GM10266 (cell line): ENCODE results near the gene VPREB3.

Experiments used
- DNase-seq: peaks from one replicate; pipeline ENCODE4 v3.0.0; 2012; ENCODE audit errors: extremely low spot score
- TF ChIP-seq, protein P1 (sequence below): IDR thresholded peaks from 2 replicates; pipeline ENCODE4 v1.5.1; 2012; ENCODE audit warnings: mild to moderate bottlenecking, low read depth; ENCODE audit not compliant: control insufficient read depth, insufficient read depth; ENCODE audit errors: missing control alignments

VPREB3 gene

DNA sequence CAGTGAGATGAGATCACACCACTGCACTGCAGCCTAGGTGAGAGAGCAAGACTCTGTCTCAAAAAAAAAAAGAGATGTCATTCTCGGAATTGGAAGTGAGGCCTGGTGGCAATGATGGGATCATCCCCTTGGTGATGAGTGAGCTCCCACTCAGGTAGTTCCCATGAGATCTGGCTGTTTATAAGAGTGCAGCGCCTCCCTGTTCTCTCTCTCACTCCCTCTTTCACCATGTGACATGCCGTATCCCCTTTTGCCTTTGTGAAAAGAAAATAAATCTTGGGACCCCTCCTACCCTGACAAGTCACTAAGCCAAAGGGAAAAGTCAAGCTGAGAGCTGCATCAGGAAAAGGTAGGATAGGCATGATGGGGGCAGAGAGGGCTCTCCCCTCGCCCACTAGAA lies 32.1 kb downstream of the VPREB3 start:
- no peak for DNase-seq
- TF ChIP-seq, protein P1, sequence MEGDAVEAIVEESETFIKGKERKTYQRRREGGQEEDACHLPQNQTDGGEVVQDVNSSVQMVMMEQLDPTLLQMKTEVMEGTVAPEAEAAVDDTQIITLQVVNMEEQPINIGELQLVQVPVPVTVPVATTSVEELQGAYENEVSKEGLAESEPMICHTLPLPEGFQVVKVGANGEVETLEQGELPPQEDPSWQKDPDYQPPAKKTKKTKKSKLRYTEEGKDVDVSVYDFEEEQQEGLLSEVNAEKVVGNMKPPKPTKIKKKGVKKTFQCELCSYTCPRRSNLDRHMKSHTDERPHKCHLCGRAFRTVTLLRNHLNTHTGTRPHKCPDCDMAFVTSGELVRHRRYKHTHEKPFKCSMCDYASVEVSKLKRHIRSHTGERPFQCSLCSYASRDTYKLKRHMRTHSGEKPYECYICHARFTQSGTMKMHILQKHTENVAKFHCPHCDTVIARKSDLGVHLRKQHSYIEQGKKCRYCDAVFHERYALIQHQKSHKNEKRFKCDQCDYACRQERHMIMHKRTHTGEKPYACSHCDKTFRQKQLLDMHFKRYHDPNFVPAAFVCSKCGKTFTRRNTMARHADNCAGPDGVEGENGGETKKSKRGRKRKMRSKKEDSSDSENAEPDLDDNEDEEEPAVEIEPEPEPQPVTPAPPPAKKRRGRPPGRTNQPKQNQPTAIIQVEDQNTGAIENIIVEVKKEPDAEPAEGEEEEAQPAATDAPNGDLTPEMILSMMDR: no peak

DNA sequence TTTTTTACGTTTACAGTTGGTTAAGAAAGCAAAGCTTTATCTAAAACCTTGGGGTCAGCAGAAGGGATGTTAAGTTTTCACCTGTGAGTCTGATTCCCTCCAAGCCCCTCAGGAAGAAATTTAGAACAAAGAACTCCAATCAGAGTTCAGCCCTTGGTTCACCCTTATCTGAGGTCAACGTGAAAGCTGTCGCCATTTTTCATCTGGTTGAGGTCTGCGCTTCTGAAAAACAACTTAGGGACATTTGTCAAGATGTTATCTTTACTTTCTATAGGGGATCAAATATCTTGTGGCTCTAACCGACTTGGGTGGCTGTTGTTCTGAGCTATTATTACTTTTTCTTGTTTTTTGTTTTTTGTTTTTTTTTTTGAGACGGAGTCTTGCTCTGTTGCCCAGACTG lies 33.4 kb downstream of the VPREB3 start:
- no peak for DNase-seq
- TF ChIP-seq, protein P1: no peak

DNA sequence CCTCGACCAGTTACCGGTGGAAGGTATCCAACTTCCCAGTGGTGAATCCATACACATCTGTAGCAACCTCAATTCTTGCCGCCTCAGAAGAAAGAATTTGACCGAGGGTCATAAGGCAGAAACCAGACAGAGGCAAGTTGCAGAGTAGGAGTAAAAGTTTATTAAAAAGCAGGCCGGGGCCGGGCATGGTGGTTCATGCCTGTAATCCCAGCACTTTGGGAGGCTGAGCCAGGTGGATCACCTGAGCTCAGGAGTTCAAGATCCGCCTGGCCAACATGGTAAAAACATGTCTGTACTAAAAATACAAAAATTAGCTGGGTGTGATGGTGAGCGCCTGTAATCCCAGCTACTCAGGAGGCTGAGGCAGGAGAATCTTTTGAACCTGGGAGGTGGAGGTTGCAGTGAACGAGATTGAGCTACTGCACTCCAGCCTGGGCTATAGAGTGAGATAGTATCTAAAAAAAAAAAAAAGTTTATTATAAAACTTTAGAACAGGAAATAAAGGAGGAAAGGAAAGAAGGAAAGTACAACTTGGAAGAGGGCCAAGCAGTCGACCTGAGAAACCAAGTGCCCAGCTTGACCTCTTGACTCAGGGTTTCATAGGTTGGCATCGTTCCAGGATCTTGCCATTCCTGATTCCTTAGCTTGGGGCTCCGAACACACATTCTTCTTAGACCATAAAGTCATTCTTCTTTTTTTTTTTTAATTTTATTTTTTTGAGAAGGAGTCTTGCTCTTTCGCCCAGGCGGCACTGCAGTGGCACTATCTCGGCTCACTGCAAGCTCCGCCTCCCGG lies 35.7 kb downstream of the VPREB3 start:
- no peak for DNase-seq
- TF ChIP-seq, protein P1: no peak

DNA sequence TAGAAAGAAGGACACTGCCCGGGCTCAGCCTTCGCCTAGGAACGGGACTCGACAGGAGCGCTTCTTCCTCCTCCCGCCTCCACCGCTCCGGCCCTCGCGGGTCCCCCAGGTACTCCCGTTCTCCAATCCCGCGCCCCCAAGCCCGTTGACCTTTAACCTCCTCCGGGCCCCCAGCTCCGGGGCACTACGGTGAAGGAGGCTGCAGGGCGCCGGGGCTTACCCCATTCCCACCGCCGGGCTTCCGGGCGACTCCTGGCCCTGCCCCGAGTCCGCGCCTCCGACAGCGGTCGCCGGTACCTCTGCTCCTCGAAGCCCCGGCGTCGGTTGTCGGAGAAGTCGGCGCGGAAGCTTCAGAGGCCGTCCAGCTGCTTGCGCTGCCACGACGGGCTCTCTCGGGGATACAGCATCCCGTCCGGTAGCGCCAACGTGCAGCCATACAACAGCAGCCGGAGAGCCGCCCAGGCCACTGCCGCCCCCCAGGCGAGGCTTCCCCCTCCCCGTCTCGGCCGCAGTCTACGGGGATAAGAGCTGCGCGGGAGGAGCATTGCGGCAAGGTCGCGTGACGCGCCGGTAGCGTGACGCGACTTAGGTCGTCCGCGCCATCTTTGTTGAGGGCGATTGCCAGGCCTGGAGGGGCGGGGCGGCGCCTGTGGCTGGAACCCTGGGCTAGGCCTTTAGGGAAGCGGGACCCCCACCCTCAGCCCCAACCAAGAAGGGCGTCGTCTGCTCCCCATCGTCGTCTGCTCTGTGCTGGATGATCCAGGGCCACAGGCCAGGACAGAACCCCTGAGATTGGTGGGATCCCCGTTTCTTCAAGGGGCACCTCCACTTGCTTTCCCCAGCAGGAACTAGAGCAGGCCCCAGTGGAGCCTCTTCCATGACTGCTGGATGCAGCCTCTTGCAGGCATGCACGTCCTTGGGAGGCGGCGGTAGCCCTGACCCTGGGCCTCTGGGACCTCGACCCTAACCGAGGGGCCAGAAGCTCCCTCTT lies 37.1 kb downstream of the VPREB3 start:
- DNase-seq: peak; percentile 86
- TF ChIP-seq, protein P1: no peak

DNA sequence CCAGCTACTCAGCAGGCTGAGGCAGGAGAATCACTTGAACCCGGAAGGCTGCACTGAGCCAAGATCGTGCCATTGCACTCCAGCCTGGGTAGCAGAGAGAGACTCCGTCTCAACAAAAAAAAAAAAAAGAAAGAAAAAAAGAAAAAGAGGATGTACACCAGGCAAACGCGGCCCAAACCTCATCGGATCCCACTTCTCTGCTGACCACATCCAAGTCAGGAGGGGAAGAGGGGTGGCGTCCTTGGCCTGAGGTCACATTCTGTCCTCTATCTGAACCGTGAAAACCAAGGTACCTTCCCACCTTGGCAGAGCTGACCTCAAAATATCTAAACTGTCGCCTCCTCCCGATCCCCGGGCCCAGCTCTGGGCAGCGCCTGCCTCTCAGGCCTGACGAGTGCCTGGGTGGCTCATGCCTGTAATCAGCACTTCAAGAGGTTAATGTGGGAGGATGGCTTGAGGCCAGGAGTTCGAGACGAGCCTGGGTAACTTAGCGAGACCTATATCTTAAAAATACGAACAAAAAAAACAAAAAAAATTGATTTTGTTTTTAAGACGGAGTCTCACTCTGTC lies 38.3 kb downstream of the VPREB3 start:
- TF ChIP-seq, protein P1: no peak
- no peak for DNase-seq

DNA sequence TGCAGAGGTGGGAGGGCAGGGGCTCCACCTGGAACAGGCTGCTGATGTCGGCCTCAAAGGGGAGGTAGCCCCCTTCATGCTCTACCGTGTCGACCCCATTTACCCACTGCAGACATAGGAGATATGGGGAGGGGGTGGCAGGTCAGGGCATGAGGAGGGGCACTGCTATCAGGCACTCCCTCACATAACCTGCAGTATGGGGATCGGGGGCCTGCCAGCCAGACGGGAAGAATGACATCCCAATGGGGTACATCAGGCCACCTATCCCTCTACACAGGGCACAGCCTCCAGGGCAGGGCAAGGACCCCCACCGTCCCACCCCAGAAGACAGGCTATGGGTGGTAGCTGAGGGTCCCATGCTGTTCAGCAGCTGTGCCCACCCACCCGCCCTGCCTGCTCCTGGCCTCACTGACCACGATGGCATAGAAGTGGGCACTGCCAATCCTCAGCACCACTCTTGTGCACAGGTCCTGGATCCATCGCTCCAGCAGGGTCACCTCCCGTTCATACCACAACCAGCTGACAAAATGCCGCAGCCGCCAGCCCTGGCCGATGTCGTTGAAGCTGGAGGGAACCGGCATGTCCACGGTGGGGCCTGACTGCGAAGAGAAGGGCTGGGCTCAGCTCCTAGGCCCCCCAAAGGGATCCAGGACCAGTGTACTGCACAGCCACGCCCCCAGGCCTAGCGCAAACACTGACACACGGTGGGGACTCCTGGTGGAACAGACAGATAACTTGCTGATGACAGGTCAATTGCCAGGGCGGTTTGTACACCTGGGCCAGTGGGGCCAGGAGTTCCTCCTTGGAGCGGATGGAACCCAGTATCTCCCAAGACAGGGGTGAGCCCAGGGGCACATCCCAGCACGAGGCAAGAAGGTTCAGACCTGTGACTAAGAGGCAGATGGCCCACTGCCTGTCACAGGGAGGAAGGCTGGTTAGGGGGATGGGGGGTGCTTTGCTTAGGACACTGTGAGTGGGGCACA lies 39.3 kb downstream of the VPREB3 start:
- DNase-seq: no peak
- TF ChIP-seq, protein P1: no peak
